ENCODE data around the gene MDN1.
"Not testable (repeated sequence)": the region's sequence is repeated elsewhere in the genome, so short reads cannot be mapped to it uniquely, and the experiment has no call there.

The MDN1 gene

DNA sequence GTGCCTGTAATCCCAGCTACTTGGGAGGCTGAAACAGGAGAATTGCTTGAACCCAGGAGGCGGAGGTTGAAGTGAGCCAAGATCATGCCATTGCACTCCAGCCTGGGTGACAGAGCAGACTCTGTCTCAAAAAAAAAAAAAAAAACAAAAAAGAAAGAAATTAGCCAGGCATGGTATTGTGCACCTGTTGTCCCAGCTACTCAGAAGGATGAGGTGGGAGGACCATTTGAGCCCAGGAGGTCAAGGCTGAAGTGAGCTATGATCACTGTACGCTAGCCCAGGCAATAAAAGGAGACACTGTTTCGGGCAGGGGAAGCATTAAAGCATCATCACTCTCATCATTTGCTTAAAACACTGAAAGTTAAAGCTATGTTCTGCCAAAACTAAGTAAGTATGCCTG, 6.2 kb downstream of the MDN1 start:
- not testable (repeated sequence) for DNase-seq (ENCODE audit: low read depth)

DNA sequence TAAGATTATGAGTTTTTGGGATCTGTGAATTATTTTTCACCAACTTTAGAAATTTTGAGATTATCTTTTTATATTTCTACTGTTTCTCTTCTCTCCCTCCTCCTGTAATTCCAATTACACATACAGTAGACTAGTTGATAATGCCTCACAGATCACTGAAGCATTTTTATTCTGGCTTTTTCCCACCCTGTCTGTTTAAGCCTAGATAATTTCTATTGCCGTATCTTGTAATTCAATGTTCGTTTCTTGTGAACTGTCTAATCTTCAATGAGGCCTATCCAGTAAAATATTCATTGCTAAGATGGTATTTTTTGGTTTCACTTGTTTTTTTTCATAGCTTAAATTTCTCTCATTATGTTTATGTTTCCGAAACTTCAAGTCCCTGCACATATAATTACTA, 12.0 kb downstream of the MDN1 start:
- no peak for DNase-seq (ENCODE audit: low read depth)

DNA sequence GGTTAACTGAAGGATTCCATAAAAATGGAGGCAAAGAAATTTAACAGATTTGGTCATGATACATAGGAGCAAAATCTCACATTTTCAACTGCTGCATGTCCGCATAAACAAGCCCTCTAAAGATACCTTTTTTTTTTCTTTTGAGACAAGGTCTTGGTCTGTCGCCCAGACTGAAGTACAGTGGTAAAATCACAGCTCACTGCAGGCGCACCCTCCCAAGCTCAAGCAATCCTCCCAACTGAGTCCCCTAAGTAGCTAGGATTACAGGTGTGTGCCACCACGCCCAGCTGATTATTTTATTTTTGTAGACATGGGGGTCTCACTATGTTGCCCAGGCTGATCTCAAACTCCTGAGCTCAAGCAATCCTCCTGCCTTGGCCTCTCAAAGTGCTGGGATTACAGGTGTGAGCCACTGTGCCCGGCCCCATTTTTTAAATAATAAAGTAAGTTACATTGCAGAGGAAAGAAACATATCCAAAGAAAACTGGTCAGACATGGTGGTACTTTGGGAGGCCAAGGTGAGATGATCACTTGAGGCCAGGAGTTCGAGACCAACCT, 13.7 kb downstream of the MDN1 start:
- no peak for DNase-seq (ENCODE audit: low read depth)

DNA sequence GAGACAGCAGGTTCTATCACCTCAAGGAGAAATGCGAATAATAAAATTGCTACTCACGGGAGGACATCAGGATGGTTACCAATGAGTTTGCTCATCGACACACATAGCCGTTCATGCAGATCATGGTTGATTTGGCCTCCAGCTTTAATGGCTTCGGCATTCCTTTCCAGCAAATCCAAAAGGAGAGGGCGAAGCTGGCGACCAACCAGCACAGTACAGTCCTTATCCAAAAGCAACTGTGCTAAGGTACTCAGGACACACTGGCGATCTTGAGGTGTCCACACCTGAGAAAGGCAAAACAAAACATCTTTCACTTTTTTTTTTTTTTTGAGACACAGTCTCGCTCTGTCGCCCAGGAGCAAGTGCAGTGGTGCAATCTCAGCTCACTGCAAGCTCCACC, 16.3 kb downstream of the MDN1 start:
- DNase-seq (ENCODE audit: low read depth), result no peak

DNA sequence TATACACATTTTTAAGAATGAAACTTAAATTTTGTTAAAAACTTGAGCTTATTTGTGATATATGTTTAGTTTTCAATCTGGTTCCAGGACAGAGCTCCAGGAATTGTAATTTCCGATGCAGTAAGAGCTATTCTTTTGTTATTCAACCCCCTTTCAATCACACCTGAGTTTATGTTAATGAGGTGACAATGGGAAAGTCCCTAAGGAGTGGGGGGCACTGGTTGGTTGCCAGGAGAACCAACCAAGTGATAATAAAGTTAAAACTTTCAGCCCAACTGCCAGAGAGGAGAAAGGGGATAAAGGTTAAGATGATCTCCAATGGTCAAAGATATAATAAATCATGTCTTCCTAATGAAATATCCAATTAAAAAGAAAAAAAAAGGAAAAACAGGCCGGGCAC, 19.8 kb downstream of the MDN1 start:
- DNase-seq (ENCODE audit: low read depth), result no peak

DNA sequence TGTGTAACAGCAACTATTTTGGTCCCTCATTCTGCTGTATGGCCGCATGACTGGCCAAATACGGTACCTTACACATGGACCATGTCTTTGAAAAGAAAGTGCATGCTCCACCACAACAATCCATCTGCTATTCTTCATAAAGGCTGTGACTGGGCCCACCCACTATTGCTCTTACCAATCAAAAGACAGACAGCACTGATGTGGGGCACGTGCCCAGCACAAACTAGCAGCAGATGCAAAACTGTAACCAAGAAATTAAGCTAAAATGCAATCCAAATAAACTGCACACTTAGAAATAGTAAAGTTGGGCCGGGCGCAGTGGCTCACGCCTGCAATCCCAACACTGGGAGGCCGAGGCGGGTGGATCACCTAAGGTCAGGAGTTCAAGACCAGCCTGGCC, 20.5 kb downstream of the MDN1 start:
- no peak for DNase-seq (ENCODE audit: low read depth)

DNA sequence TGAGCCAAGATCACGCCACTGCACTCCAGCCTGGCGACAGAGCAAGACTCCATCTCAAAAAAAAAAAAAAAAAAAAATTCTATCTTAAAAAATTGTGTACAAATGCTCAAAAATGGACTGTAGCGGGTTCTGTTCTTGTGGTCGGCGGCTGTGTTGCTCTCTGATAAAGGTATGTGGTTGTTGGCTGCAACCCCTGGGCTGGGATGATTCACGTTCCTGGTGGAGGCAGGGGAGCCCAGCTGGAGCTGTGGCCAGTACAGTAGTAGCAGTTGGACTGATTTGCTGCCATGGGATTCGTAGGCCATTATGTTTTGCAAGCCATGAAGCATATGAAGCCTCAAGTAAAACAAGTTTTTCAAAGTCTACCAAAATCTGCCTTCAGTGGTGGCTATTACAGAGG, 22.3 kb downstream of the MDN1 start:
- DNase-seq (ENCODE audit: low read depth), result no peak

DNA sequence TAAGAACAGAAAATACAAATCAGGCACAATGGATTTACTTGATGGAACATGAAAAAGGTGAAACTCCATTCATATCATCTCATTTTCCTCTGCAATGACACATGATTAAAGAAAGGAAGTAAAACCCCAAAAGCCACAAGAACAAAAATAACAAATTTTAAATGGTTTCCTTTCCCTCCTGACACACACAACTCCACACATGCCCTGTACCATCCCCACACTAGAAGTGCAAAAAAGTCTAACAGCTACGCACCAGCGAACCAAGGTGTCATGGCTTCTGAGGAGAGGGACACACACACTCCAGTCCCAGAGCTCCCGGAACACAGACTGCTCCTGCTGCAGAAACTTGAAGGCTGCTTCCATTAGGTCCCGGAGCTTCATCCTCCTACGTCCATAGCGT, 25.3 kb downstream of the MDN1 start:
- DNase-seq (ENCODE audit: low read depth), result no peak

DNA sequence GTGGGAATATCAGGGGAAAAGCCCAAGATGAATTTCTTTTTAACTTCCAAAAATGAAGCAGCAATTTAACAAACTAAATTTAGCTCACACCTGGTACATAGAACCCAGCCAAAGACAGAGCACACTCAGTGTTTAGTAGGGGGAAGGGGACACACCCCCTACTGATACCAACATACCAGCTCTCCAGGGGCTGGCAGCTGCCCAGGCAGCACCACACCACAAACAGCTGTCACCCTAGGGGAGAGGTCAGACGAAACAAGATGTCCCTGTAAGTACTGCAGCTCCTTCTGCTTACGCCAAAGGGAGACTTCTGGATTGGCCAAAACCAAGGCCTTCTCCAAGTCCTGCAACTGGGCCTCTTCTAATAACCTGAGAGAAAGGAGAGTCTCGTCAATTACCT, 26.0 kb downstream of the MDN1 start:
- no peak for DNase-seq (ENCODE audit: low read depth)

DNA sequence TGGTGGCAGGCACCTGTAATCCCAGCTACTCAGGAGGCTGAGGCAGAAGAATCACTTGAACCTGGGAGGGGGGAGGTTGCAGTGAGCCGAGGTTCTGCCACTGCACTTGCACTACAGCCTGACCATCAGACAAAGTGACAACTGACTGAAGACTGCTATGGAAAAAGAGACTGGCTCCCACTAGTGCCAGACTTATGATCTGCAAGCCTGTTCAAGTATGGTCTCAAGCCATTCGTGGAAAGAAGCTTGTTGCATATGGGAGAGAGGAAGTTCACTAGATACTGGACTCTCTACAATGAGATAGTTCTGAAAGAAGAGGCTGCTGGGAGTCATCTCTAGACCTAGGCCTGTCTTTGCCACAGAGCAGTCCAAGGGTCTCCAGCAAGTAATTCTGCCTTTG, 26.7 kb downstream of the MDN1 start:
- no peak for DNase-seq (ENCODE audit: low read depth)

DNA sequence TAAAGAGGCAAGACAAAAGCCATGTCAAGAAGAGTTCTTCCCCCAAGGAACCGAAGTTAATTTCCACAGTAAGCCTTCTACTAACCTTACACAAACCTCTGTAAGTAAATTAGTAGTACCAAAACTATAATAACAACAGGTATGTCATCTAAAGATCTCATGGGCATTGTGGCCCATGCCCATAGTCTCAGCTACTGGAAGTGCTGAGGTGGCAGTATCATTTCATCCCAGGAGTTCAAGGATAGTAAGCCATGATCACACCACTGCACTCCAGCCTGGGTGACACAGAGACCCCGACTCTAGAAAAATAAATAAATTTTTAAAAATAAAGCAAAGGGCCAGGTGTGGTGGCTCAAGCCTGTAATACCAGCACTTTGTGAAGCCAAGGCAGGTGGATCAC, 29.2 kb downstream of the MDN1 start:
- no peak for DNase-seq (ENCODE audit: low read depth)

DNA sequence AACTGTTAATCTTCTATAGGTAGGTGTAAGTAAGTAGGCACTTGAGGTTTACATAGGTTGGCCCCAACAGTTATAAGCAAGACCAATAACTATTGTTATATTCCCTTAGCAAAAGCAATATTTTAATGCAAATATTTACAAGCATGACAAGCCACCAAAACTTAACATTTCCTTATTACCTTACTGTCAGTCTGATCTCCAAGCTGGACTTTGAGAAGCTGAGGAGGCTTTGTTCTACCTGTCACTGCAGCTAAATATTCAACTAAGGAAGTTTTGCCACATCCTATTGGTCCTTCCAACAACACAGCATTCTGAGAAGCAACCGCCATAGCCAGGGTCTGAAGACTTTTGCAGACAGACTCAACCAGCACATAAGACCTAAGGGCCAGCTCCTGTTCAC, 29.6 kb downstream of the MDN1 start:
- DNase-seq (ENCODE audit: low read depth), result no peak

DNA sequence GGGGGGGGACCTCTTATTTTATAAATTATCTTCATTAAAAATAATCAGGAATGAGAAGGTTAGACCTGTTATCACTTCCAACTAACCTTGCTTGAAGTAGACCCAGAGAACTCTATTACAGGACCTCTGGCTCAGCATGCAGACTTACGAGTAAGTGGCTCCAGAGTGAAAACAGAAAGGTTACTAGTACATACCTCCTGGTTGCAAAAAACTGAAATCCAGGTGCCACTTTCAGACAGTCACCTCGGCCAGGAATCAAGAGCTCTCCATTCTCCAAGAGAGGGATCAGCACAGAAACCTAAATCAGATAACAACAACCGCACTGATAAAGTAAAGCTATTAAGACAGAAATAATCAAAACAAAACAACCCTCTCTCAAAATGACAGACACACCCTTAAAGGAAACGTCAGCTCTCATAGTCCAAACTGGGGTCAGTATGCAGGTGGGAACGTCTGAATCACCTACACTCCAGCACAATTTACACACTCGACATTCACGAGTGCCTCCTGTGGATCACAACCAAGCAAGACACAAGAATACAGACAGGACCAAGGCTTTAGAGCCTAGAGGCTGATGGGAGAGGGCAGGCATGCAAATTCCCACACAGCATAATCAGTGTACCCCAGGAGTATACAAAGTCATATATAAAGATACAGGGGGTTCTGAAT, 31.8 kb downstream of the MDN1 start:
- DNase-seq (ENCODE audit: low read depth), result no peak

DNA sequence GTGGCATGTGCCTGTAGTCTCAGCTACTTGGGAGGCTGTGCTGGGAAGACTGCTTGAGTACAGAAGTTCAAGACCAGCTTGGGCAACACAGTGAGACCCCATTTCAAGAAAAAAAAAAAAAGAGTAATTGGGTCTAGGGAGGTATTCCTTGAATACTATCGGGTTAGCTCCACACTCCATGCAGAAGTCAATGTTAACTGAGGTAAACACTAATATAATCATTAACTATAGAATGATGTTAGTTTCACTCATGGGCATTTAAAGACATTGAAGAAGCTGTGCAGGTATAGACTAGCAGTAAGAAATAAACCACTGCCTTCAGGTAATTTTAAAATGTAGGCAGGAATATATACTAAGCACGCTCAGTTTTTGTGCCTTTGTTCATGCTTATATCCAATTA, 32.6 kb downstream of the MDN1 start:
- no peak for DNase-seq (ENCODE audit: low read depth)

DNA sequence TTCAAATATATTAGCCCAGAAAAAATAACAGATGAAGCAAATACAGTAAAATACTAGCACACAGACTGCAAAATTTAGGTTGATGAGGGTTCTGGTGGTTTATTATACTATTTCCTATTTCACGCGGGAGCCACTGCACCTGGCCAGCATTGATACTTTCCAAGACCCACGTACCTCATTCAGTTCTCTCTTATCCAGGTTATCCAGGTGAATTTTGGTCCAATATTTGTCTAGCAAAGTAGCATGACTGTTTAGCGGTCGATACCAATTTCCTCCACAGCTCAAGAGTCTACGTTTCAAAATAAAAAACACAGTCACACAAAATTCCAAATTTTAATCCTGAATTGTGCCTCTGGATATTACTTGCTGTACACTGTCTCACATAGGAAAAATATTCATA, 34.8 kb downstream of the MDN1 start:
- no peak for DNase-seq (ENCODE audit: low read depth)

DNA sequence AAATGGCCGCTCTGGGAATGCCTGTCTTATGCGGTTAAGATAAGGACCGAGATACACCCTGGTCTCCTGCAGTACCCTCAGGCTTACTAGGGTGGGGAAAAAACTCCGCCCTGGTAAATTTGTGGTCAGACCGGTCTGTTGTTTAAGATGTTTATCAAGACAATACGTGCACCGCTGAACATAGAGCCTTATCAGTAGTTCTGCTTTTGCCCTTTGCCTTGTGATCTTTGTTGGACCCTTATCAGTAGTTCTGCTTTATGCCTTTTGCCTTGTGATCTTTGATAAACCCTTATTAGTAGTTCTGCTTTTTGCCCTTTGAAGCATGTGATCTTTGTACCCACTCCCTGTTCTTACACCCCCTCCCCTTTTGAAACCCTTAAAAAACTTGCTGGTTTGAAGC, 36.3 kb downstream of the MDN1 start:
- not testable (repeated sequence) for DNase-seq (ENCODE audit: low read depth)

DNA sequence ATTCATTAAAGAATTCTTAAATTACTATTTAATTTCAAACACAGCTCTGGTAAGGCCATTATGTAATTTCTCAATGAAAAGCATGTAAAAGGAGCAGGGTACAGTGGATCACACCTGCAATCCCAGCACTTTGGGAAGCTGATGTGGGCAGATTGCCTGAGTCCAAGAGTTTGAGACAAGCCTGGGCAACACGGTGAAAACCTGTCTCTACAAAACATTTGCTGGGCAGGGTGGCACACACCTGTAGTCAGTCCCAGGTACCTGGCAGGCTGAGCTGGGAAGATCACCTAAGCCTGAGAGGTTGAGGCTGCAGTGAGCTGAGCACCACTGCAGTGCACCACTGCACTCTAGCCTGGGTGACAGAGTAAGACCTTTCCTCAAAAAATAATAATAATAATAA, 37.4 kb downstream of the MDN1 start:
- DNase-seq (ENCODE audit: low read depth), result no peak

DNA sequence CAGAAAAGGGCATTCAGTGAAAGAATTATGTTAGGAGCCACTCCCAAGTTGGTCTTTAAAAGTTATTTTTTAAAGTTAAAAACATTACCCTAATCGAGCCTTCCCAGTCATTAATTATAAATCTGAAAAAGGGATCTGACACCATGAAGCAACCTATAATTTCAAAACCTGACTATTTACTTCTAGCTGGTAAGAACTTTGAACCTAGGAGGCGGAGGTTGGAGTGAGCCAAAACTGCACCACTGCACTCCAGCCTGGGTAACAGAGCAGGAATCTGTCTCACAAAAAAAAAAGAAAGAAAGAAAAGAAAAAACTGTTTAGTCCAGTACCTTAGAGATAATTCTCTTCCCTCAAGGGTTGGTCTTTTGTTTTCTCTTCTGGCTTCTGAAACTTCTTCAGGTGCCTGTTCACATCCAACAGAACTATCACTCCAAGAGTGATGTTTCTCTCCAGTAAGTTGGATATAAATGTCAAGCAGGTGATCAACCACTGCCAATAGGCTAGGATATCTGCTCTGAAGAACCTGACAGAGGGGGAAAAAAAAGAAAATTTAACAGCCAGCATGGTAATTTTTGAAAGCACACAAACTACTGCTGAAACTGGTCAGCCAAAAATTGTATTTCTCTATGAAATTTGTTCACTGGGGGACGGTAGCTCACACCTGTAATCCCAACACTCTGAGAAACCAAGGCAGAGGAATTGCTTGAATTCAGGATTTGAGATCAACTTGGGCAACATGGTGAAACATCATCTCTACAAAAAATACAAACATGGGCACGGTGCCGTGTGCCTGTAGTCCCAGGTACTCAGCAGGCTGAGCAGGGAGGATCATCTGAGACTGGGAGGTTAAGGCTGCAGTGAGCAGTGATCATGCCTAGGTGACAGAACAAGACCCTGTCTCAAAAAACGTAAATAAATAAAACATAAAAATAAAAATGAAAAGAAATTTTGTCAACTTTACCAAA, 38.2 kb downstream of the MDN1 start:
- DNase-seq (ENCODE audit: low read depth), result no peak

DNA sequence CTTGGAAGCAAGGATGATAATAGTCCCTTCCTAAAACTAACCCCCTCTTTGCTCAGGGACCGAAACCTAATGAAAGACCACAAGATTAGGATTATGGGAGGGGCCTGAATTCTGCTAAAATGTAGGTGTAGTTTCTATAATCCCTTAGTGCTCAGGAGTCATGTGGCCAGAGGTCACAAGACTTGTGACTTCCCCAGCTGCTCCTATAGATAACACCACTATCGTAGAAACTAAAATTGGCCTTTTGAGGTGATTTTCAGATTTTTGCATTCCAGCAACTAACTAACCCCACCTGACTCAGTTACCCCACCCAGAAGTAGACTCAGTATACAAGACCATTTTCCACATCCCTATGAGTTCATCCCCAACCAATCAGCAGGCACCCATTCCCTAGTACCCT, 42.1 kb downstream of the MDN1 start:
- no peak for DNase-seq (ENCODE audit: low read depth)

DNA sequence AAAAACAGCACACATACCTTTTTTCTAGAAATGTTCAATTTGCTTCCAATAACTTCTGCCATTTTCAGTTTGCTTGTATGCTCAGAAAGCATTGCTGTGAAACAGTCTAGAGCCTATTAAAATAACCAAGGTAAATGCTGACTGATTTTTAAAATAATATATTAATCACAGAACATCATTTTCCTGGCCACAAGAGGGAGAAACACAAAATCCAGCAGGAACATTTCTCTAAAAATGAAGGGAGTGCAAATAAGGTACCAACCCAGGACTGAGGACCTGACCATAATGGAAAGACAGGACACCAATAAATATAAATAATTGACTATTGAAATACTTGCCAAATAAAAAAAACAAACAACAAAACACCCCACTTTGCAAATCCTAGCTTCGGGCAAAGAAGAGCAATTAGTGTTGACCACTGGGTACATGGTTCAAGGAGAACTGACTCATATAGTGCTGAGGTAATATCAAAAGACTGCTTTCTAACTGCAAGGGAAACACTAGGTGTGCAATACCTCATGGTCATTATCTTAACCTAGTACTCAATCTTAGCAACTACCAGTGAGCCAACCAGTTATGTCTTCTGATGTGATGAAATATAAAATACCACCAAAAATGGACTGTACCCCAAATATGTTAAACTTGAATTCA, 42.9 kb downstream of the MDN1 start:
- no peak for DNase-seq (ENCODE audit: low read depth)

DNA sequence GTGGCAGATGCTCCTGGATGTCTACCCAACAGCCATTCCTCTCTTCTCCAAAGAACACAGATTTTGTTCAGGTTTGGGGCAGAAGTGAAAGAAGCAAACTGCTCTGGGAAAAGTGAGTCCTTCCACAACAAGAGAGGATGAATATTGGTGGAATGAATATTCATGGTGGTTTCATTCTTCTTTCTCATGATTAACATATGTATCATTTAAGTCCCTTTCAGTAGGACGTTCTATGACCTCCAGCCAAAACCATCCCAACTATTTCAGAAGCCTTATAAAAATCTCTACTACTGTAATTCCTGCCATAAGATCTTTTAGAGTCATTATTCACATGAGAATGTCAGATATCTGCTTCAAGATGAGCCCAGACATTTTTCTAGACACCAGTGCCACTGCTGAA, 44.4 kb downstream of the MDN1 start:
- DNase-seq (ENCODE audit: low read depth), result no peak

DNA sequence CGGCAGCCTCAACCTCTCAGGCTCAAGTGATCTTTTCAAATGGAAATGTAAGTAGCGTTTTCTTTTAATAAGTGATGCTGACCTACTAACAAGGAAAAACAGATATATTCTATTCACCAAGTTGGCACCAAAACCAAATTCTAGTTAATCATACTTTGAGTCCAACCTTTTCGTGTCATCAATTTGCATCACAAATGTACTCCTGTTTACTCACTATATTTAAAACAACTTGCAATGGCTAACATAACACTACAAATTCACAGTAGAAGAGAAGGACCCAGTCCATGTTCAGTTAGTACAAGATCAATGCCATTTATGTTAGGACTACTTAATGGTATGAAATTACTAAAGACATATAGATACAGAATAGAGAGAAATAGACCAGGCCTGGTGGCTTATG, 50.0 kb downstream of the MDN1 start:
- no peak for DNase-seq (ENCODE audit: low read depth)

DNA sequence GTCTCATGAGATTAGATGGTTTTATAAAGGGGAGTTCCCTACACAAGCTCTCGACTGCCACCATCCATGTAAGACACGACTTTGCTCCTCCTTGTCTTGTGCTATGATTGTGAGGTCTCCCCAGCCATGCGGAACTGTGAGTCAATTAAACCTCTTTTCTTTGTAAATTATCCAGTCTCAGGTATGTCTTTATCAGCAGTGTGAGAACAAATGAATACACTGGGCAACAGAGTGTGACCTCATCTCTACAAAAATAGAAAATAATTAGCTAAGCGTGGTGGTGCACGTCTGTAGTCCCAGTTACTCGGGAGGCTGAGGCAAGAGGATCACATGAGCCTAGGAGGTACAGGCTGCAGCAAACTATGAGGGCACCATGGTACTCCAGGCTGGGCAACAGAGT, 51.3 kb downstream of the MDN1 start:
- no peak for DNase-seq (ENCODE audit: low read depth)
